GM12873 (cell line): ENCODE results near the gene OBSCN.
A peak's percentile ranks its signal among the peaks of the same experiment; 100 is the strongest.

Source experiments
- TF ChIP-seq, protein P1 (sequence below): IDR thresholded peaks from 2 replicates; pipeline ENCODE4 v1.5.1; 2012; ENCODE audit warnings: low read depth, mild to moderate bottlenecking, moderate library complexity, low read length, control low read depth; ENCODE audit not compliant: insufficient read depth; ENCODE audit errors: missing control alignments

Gene OBSCN

DNA sequence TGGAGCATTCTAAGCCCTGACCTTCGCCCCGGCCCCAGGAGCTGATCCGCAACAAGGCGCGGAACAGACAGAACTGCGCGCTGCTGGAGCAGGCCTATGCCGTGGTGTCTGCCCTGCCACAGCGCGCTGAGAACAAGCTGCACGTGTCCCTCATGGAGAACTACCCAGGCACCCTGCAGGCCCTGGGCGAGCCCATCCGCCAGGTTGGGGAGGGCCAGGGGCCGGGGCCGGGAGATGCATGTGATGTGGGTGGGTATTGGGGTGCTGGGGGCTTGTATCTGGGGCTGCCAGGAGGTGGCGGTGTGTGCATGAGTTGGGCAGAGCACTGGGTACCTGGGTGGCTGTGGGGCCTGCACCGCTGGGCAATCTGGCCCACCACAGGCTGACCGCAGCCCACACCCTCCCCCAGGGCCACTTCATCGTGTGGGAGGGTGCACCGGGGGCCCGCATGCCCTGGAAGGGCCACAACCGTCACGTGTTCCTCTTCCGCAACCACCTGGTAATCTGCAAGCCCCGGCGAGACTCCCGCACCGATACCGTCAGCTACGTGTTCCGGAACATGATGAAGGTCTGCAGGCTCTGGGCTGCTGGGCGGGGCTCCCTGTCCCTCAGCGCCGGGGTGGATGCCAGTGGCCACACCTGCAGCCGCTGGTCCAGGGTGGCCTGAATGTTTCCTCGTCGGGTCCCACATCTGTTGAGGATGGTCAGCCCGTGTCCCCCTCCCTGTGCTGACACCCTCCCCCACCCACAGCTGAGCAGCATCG, 133.0 kb downstream of the OBSCN start:
- TF ChIP-seq, protein P1, sequence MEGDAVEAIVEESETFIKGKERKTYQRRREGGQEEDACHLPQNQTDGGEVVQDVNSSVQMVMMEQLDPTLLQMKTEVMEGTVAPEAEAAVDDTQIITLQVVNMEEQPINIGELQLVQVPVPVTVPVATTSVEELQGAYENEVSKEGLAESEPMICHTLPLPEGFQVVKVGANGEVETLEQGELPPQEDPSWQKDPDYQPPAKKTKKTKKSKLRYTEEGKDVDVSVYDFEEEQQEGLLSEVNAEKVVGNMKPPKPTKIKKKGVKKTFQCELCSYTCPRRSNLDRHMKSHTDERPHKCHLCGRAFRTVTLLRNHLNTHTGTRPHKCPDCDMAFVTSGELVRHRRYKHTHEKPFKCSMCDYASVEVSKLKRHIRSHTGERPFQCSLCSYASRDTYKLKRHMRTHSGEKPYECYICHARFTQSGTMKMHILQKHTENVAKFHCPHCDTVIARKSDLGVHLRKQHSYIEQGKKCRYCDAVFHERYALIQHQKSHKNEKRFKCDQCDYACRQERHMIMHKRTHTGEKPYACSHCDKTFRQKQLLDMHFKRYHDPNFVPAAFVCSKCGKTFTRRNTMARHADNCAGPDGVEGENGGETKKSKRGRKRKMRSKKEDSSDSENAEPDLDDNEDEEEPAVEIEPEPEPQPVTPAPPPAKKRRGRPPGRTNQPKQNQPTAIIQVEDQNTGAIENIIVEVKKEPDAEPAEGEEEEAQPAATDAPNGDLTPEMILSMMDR, result peak; percentile 41

DNA sequence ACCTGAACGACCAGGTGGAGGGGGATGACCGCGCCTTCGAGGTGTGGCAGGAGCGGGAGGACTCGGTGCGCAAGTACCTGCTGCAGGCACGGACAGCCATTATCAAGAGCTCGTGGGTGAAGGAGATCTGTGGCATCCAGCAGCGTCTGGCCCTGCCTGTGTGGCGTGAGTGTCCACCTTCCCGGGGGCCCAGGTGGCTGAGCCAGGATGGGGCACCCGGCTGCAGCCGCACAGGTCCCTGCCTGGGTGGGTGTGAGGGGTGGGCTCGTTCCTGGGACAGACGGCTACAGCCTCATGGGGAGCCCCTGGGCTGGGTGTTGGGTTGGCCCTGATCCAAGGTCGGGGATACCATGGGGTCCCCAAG, 133.6 kb downstream of the OBSCN start:
- TF ChIP-seq, protein P1, result no peak

DNA sequence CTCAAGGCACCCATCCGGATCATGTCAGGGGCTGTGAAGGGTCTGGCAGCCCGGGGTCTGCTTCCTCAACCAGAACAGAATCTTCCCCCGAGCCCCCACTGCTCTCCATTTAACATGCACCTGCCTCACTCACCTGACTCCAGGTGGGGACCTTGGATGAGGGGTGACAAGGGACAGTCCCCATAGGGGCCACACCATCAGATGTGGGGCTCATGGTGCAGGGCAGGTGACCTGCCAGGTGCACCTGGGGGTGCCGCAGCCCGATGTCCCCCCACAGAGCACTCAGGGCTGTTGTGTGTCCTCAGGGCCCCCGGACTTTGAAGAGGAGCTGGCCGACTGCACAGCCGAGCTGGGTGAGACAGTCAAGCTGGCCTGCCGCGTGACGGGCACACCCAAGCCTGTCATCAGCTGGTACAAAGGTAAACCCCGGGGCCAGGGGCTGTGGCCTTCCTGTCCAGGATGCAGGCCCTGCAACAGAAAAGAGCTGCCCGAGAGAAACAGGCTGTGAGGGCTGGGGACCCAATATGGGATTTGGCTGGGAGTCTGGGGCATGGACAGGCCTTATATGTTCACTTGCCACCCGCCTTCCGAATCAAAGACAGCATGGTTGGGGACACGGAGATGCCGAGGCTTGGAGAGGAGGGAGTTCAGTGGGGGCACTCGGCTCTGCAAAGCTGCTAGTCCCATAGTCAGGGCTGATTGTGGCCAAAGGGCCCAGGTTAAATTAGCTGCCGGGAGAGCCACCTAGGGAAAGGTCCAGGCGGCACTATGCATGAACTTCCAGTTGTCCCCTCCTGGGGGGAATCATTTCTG, 134.2 kb downstream of the OBSCN start:
- TF ChIP-seq, protein P1, result no peak

DNA sequence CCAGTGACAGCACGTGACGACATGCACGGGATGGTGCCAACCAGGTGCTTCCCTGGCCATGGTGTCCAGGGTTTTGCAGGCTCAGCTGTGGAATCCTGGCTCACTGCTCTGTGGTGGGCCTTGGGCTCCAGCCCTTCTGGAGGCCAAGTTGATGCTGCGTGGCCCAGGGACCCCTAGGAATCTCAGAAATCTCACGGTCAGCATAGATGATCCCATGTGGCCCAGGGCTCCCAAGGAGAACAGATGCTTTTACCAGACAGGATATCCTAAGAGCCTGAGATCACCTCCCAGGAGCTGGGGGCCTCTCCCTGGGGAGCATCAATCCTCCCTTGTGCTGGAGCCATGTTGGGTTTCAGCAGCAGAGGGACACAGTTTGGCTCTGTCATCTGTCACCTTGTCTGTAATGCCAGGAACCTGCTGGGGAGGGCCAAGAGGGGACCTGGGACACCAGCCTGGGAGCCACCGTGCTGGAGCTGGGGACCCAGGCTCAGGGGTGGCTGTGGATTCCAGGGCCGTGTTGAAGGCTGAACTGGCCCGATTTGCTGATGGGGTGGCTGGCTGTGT, 134.9 kb downstream of the OBSCN start:
- TF ChIP-seq, protein P1, result no peak

DNA sequence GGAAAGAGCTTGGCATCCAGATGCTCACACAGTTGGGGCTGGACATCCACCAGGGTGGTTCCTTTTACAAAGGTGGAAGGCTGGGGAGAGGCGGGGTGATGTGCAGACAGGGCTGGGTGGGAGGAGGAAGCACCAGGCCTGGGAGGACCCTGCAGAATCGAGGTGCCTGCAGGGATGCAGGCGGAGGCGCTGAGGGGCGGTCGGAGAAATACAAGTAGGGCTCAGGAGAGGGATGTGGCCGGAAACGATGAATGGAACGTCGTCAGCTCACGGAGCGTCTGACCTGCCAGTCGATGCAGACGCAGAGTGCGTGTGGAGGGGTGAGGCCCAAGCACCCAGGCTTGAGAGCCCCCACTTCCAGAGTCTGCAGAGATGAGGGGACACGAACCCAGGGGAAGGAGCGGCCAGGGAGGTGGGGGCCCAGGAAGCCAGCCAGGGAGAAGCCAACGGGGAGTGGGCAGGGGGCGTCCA, 135.4 kb downstream of the OBSCN start:
- TF ChIP-seq, protein P1, result no peak

DNA sequence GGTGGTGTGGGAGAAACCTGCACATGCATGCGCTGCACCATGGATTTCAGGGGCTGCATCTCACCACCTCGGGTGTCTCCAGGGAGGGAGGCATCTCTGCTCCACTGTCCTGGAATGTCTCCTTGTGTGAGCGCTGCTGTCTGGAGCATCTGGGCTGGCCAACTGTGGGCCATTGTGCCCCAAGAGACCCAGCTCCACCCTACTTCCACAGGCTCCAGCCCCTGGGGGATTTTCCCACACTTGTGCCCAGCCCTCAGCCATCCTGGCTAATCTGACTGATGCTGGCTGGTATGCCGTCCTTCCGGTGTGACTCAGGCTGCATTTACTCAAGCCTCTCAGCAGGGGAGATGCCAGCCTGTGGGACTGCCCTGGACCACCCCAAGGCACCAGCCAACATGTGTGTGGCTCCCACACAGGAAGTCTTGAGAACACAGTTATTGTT, 136.8 kb downstream of the OBSCN start:
- TF ChIP-seq, protein P1, result no peak
